Measurements from ENCODE around the gene NFATC1.
"Not testable (repeated sequence)": the region's sequence is repeated elsewhere in the genome, so short reads cannot be mapped to it uniquely, and the experiment has no call there.

The NFATC1 gene

DNA sequence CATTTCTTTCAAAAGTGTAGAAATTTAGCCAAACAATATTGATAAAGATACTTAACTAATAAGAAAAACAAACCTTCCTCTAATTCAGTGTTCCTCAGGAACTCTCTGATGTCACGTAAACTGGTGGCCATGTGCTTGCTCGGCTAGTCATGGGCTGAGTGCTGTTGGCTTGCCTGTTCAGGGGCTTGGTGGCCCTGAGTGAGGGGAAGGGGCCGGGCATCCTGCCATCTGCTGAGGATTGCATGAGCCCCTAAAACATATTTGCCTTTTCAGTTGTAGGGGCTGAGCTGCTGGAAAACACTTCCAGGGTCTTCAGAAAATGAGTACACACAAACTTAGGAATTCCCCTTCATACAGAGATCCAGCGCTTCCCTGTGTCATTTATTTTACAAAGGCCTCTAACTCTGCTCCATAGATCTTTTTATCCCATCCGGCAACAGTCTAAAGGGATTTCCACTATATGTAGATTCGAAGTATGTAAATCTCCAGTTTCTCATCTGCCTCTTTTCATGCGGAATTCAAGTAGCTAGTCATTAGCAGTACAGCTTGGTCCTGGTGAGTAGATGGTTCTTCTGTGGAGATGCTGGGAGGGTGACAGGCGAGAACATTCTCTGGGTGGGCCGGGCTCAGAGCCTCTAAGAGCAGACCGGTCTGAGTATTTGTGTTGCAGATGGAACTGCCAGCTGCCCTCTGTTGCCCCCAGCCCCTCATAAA, 20.1 kb upstream of the NFATC1 start:
- DNase-seq (ENCODE audit: low read depth), result no peak

DNA sequence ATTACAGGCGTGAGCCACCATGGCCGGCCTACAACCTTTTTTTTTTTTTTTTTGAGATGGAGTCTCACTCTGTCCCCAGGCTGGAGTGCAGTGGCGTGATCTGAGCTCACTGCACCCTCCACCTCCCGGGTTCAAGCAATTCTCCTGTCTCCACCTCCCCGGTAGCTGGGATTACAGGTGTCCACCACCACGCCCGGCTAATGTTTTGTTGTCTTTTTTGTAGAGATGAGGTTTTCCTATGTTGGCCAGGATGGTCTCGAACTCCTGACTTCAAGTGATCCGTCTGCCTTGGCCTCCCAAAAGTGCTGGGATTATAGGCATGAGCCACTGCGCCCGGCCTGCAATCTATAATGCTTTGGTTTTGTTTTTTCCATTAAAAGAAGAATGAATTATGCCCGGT, 19.1 kb upstream of the NFATC1 start:
- not testable (repeated sequence) for DNase-seq (ENCODE audit: low read depth)

DNA sequence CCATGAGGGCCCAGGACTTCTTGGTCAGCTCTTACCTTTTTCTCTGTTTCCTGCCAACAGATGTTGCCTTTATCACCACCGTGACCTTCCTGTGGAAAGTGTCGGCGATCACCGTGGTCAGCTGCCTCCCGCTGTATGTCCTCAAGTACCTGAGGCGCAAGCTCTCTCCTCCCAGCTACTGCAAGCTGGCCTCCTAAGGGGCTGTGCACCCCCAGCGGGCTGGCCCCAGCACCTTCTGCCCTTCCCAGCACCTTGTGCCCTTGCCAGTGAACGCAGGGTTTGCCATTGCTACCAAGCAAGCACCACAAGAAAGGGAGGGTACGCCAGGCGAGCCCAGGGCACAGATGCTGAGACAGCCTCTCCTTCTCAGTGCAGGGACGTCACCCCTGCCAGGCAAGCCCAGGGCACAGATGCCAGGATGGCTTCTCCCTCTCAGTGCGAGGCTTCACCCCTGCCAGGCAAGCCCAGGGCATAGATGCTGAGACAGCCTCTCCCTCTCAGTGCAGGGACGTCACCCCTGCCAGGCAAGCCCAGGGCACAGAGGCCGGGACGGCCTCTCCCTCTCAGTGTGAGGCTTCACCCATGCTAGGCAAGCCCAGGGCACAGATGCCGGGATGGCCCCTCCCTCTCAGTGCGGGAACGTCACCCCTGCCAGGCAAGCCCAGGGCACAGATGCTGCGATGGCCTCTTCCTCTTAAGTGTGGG, 18.4 kb upstream of the NFATC1 start:
- no peak for DNase-seq (ENCODE audit: low read depth)

GRCh38 chr18:79378536-79379250, 17.0 kb upstream of the NFATC1 start:
- no peak for DNase-seq (ENCODE audit: low read depth)

DNA sequence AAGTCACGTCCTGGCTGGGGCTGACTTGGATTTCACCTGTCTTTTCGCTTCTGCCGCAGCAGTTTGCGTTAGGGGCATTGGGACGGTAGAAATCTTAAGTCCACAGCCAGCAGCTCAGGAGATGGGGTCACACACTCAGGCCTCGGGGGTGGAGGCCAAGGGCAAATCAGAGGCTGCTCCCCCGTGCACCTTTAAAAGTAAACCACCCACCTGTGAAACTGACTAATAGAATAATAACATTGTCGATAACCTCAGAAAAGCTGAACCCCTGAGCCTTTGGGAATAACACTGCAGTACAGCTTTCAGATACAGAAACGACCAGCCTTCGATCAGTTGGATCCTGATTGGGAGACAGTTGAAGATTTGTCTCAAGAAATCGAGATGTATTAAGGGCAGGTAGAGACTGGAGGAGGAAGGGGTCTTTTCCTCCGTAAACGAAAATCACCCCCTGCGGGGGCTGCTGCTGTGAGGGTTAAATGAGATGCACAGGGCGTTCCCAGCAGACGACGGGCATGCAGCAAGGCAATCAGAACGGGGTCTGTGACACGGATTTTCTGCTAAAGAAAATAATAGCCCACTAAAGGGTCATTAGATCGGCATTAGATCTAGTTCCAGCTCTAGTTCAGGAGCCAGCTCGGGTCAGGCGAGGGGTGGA, 16.4 kb upstream of the NFATC1 start:
- DNase-seq (ENCODE audit: low read depth), result no peak

DNA sequence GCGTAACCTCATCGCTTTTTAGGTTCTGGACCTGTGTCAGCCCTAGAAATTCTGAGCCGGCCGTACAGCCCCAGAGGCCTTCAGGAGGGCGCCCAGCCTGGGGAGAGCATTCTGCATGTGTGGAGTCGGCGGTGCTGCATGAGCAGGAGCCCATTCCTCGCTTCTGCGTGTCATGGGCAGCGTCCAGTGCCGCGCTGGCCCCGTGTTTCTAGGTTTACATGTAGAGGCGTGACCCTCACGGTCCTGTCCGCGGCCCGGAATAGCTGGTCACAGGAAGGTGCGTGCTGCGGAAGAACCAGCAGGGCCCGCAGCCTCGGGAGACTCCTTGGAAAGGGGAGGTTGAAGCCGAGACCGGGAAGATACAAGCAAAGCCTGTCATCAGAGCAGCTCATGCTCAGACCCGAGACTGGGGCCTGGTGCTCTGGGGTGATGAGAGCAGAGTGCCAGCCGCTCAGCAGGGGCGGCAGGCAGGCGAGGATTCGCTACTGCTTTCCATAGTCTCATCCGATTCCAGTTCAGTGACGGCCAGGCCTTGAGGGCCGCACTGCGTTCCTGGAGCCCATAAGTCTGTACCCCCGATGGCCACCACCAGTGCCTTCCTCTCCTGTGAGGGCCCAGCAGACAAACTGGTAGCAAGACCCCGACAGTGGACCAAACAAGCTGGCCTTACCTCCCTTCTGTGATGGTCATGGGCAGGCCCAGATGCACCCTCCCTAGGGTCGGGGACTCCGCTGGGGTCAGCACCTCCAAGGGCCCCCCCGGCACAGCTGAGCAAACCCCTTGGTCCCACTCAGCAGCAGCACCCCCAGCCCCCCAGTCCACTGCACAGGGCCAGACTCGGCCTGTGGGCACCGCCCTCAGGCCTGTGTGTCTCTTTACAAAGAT, 15.6 kb upstream of the NFATC1 start:
- DNase-seq (ENCODE audit: low read depth), result no peak

GRCh38 chr18:79380816-79381806, 14.6 kb upstream of the NFATC1 start:
- no peak for DNase-seq (ENCODE audit: low read depth)

DNA sequence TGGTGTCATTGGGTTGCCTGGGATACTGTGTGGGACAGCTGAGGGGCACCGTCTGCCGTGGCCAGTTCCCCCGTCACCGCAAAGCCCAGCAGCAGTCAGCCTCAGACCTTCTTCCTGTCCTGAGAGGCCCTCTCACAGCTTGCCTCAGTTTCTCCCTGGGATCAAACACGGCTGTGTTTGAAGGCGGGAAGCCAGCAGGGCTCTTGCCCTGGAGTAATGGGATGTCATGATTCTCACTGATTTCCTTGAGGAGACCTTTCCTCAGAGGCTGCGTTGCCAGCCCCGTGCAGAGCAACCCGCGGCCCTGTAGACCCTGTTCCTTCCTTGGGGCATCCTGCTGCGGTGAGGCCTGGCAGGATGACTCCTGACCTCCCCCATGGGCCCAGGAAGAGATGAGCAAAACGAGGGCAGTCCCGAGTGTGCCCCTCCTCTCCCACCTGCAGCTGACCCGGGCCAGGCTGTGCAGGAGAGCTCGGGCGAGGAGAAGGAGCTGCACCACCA, 13.9 kb upstream of the NFATC1 start:
- no peak for DNase-seq (ENCODE audit: low read depth)

DNA sequence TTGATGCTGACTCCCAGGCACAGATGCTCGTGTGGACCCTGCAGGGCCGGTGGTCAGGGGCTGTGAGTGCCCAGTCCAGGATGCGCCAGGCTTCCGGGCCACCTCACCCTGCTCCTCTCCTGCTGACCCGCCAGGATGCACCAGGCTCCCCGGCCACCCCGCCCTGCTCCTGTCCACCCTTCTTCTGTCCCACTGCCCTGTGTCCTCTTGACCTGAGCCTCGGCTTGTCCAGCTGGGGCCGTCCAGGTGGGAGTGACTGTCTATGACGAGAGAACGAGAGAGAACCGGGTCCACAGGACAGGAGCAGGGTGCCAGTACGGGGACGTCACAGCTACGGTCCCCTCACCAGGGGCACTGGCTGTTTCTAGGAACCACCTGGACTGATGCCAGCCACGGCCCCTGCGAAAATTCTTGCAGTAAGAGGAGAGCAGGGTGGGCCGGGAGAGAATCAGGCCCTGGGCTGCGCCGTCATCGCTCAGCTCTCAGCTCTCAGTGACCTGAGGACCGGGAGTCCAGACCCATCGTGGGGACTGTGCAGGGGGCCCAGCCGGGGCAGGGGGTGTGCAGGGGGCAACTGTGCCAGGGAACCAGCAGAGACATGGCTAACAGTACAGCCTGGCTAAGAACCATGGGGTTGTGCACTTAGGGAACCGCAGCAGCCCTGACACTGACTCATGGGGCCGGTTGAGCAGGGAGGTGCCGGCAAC, 12.9 kb upstream of the NFATC1 start:
- DNase-seq (ENCODE audit: low read depth), result no peak

DNA sequence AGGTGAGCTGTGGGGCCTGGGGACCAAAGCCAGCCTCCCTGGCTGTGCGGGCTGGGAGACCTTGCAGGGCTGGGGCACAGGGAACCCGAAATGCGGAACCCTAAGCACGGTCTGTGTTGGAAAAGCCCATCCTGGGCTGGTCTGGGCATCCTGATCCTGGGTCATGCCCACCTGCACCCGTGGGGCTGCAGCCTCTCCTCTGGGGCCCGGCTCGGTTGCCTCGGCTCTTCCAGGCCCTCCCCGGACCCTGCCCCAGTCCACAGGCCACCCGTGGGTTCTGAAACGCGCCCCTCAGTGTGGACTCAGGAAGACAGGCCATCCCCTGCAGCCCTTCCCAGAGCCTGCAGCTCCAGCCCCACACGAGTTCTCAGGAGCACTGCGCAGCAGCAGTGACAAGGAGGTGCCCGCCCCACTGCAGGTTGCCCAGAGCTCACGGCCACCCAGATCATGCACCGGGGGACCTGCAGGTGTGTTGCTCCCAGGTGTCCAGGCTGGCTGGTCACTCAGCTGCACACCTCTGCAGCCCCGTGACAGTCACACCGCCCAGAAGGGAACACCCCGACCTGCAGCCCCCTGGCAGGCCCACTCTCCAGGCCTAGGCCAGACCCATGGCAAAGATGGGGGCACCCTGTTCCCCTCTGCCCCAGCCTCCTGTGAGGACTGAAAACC, 12.2 kb upstream of the NFATC1 start:
- DNase-seq (ENCODE audit: low read depth), result no peak

DNA sequence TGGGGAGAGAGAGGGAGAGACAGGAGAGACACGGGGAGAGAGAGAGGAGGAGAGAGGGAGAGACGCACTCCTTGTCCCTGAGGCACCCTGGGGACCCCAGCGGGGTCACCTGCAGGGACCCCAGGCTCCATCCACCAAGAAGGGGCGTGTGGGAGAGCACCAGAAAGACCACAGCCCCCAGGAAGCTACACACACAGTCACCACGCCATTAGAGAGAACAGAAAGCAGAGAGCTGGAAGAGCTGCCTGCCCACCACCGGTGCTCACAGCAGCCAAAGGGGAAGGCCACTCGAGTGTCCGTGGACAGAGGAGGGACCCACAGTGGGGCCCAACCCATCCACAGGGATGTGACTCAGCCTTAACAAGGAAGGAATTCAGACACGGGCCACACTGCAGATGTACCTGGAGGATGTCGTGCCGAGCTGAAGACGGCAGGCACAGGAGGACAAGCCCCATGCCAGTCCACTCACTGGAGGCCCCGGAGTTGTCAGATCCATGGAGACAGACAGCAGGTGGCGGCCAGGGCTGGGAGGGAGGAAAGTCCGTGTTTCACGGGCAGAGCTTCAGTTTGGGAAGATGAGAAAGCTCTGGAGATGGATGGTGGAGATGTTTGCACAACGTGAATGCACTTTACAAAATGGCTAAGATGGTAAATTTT, 11.5 kb upstream of the NFATC1 start:
- no peak for DNase-seq (ENCODE audit: low read depth)

DNA sequence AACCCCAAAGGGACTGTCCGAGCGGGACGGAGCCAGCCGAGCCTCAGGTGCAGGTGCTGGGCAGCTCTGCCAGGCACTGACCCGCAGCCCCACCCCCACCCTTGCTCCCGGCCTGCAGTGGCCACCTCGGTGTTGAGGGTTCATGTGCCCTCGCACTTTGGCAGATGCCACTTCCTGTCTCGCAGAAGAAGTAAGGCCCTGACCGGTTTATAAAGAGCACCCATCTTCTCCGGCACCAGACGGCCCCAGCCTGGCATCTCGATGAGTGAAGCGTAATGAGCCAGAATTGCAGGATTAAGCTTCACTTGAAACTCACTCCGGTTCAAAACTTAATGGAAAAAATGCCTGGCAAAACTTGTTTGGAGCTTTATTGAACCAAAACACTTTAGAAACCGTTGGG, 10.9 kb upstream of the NFATC1 start:
- DNase-seq (ENCODE audit: low read depth), result no peak

DNA sequence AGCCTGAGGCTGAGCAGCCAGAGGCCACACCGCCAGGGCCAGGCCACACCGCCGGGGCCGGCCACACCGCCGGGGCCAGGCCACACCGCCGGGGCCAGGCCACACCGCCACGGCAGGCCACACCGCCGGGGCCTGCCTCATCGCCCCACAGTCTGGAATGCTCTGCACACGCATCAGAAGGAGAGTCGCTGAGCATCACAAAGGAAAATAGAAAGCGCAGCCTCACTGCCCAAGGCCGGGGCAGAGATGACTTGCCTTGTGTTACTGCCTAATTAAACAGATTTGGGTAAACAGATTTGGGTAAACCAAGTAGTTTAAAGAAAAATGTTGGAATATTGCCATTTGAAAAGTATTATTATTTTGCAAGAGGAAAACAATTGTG, 10.4 kb upstream of the NFATC1 start:
- no peak for DNase-seq (ENCODE audit: low read depth)

DNA sequence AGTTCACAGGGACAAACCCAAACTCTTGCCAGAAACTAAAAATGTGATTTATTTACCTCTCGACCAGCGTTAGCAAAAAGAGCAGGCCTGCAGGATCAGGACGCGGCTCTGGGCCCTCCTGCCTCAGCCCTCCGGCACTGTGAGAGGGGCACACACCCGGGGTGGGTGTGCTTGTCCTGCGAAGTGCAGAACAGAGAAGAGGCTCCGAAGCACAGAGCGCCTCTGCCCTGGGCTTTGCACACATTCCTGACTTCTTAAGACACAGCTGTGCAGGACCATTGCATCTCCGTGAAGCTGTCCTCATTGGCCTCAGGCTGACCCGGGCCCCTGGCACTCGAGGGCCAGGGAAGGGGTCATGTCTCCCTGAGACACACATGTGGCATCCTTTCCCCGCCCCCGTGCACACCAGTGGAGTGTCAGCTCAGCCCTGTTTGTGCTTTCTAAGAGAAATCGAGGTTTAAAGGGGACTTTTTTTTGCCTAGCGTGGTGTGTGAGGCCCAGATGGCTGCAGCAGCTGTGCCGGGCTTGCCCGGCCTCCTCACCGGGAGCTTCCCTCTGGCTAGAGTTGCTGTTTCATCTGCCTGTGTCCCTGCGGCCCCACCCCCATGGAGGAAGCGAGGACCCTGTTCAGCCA, 9.9 kb upstream of the NFATC1 start:
- DNase-seq (ENCODE audit: low read depth), result no peak

- DNase-seq (ENCODE audit: low read depth), result no peak
Observed at GRCh38 chr18:79386547-79386946, 9.2 kb upstream of the NFATC1 start.

DNA sequence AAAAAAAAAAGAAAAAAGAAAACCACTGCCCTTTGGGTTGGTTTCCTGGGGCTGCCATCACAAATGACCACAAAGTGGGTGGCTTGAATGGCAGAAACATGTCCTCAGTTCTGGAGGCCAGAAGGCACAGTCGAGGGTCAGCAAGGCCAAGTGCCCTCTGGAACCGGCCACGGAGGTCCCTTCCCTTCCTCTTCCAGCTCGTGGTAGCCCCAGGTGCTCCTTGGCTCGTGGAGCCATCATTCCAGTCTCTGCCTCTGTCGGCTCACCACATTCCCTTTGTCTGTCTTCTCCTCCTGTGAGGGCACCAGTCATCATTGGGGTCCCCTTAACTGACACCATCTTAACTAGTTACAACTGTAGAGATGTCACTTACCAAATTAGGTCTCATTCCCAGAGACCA, 8.5 kb upstream of the NFATC1 start:
- no peak for DNase-seq (ENCODE audit: low read depth)

DNA sequence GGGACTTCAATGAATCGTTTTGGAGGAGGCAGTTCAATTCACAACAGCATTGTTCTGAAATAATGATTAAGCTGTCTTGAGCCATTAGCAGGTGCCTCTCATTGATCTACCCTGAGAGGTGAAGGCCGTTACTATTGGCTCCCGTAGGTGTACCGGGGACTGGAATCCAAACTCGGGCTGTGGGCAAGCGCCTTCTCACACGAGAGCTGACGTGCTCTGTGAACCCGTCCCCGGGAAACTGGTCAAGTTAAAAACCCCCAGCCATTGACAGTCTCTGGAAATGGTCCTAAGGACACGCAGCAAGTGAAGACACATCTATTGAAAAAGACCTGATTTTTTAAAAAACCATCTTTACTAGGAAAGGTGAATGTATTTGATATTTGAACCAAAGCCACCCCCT, 8.1 kb upstream of the NFATC1 start:
- no peak for DNase-seq (ENCODE audit: low read depth)

DNA sequence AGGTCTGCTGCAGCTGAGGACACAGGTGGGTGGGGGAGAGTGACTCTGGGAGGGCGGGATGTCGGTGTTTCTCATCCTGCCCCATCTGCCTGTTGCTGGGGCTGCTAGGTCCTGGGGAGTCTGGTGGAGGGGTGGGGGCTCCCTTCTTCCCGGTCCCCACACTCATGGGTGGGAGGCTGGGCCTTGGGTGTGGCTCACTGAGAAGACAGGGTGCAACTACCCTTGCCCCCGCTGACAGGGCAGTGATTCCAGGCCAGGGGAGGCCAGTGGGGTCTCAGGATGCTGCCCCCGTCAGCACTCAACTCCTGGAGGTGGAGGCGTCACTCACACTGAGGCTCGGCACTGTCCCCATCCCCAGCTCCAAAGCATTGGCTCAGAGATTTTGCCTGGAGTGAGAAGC, 7.7 kb upstream of the NFATC1 start:
- no peak for DNase-seq (ENCODE audit: low read depth)

Data from HS-27A (cell line).